Forelimb muscle (tissue), 1 donor: ENCODE data around the gene FCGR3A. TPM values are rescaled to one million over a fixed set of nuclear protein-coding genes. Genes with fewer than 3 reads are reported as not detected.
"Not testable (repeated sequence)": the region's sequence is repeated elsewhere in the genome, so short reads cannot be mapped to it uniquely, and the experiment has no call there.

Experiments used
- DNase-seq: peaks from one replicate; pipeline ENCODE4 v3.0.0-alpha.2; 2013; ENCODE audit warnings: low read depth
- polyA plus RNA-seq: library from polyadenylated mRNA; unstranded; fragments of 120-200 nt; gene quantifications from one replicate; pipeline ENCODE4 v1.2.1, GENCODE V29; 2013; ENCODE audit not compliant: insufficient read length

The FCGR3A gene
- polyA plus RNA-seq, 1 donor = 0.81 TPM

GRCh38 chr1:161556990-161557389 is 7.4 kb upstream of the FCGR3A start:
- not testable (repeated sequence) for DNase-seq

GRCh38 chr1:161556143-161556542 is 6.5 kb upstream of the FCGR3A start:
- DNase-seq = not testable (repeated sequence)

- not testable (repeated sequence) for DNase-seq
Measured at GRCh38 chr1:161554815-161555417, 5.3 kb upstream of the FCGR3A start.

- DNase-seq = not testable (repeated sequence)
Measured at GRCh38 chr1:161554340-161554739, 4.7 kb upstream of the FCGR3A start.

GRCh38 chr1:161553631-161554030 is 4.0 kb upstream of the FCGR3A start:
- not testable (repeated sequence) for DNase-seq

GRCh38 chr1:161550942-161551341 is 1.3 kb upstream of the FCGR3A start:
- not testable (repeated sequence) for DNase-seq

GRCh38 chr1:161548749-161549406 is 740 bp downstream of the FCGR3A start:
- DNase-seq = not testable (repeated sequence)

GRCh38 chr1:161547995-161548741 is 1.4 kb downstream of the FCGR3A start:
- DNase-seq = not testable (repeated sequence)

- not testable (repeated sequence) for DNase-seq
Measured at GRCh38 chr1:161545005-161545731, 4.5 kb downstream of the FCGR3A start.

- not testable (repeated sequence) for DNase-seq
Measured at GRCh38 chr1:161543125-161543524, 6.5 kb downstream of the FCGR3A start.

- DNase-seq = not testable (repeated sequence)
Measured at GRCh38 chr1:161542091-161542559, 7.5 kb downstream of the FCGR3A start.

- DNase-seq = not testable (repeated sequence)
Measured at GRCh38 chr1:161540570-161540960, 9.1 kb downstream of the FCGR3A start.

- DNase-seq = not testable (repeated sequence)
Measured at GRCh38 chr1:161539731-161540569, 9.7 kb downstream of the FCGR3A start.

GRCh38 chr1:161538925-161539479 is 10.6 kb downstream of the FCGR3A start:
- DNase-seq = not testable (repeated sequence)

- not testable (repeated sequence) for DNase-seq
Measured at GRCh38 chr1:161537068-161537669, 12.4 kb downstream of the FCGR3A start.

GRCh38 chr1:161532644-161533567 is 16.7 kb downstream of the FCGR3A start:
- not testable (repeated sequence) for DNase-seq

- no peak for DNase-seq
Measured at GRCh38 chr1:161531986-161532643, 17.5 kb downstream of the FCGR3A start.
